GM12892 (cell line): ENCODE data around the gene GPR139.

Source experiments
- POLR2A ChIP-seq: IDR thresholded peaks from 2 replicates; pipeline ENCODE4 v1.6.1; 2011; ENCODE audit warnings: low read depth, low read length, control low read depth
- POLR2AphosphoS5 ChIP-seq: IDR thresholded peaks from 2 replicates; pipeline ENCODE4 v1.6.1; 2011; ENCODE audit warnings: low read depth, low read length, control low read depth

GRCh38 chr16:20111143-20111542 lies 37.5 kb upstream of the GPR139 start:
- TF ChIP-seq POLR2AphosphoS5 (no peak), POLR2A (no peak)
